ENCODE measurements around the gene TNRC18.

TNRC18 gene

GRCh38 chr7:5349005-5349380 lies 74.6 kb downstream of the TNRC18 start:
- peaks cover 42% of the 10 kb centered on the region for H3K4me1 ChIP-seq (ENCODE audit: control insufficient read depth, insufficient read depth, low read length)
- H3K36me3 ChIP-seq (ENCODE audit: control insufficient read depth in 2 of 2, insufficient read depth in 2 of 2, low read length in 2 of 2): peaks cover 24 to 40% of the 10 kb centered on the region in 2 donors
- peak overlapping the region in 1 of 2 donors; percentile 8 for H3K4me3 ChIP-seq (ENCODE audit: low read length in 2 of 2)
- no peaks in the 10 kb centered on the region for H3K27me3 ChIP-seq (ENCODE audit: control insufficient read depth in 1 of 2, insufficient read depth in 2 of 2, low read length in 2 of 2)
- peaks cover under 1 to 7% of the 10 kb centered on the region in 2 donors for H3K9me3 ChIP-seq (ENCODE audit: control insufficient read depth in 2 of 2, low read length in 2 of 2)
- H3K9ac ChIP-seq (ENCODE audit: low read length in 2 of 2): no peak overlapping the region
- no peak overlapping the region for H3K27ac ChIP-seq (ENCODE audit: low read length)

- H3K9ac ChIP-seq (ENCODE audit: low read length in 2 of 2): no peak overlapping the region
- H3K27ac ChIP-seq (ENCODE audit: low read length): no peak overlapping the region
- no peaks in the 10 kb centered on the region for H3K27me3 ChIP-seq (ENCODE audit: control insufficient read depth in 1 of 2, insufficient read depth in 2 of 2, low read length in 2 of 2)
- H3K4me3 ChIP-seq (ENCODE audit: low read length in 2 of 2): no peak overlapping the region
- peaks cover 3 to 9% of the 10 kb centered on the region in 2 donors for H3K9me3 ChIP-seq (ENCODE audit: control insufficient read depth in 2 of 2, low read length in 2 of 2)
- H3K36me3 ChIP-seq (ENCODE audit: control insufficient read depth in 2 of 2, insufficient read depth in 2 of 2, low read length in 2 of 2): peaks cover 31 to 46% of the 10 kb centered on the region in 2 donors
- peaks cover 36% of the 10 kb centered on the region for H3K4me1 ChIP-seq (ENCODE audit: control insufficient read depth, insufficient read depth, low read length)
These were observed 75.3 kb downstream of the TNRC18 start for GRCh38 chr7:5348134-5349004.

GRCh38 chr7:5345671-5346070 lies 78.0 kb downstream of the TNRC18 start:
- no peaks in the 10 kb centered on the region for H3K27me3 ChIP-seq (ENCODE audit: control insufficient read depth in 1 of 2, insufficient read depth in 2 of 2, low read length in 2 of 2)
- H3K9me3 ChIP-seq (ENCODE audit: control insufficient read depth in 2 of 2, low read length in 2 of 2): peaks cover 4 to 9% of the 10 kb centered on the region in 2 donors
- H3K4me1 ChIP-seq (ENCODE audit: control insufficient read depth, insufficient read depth, low read length): peaks cover 23% of the 10 kb centered on the region
- H3K4me3 ChIP-seq (ENCODE audit: low read length in 2 of 2): no peak overlapping the region
- H3K9ac ChIP-seq (ENCODE audit: low read length in 2 of 2): no peak overlapping the region
- H3K36me3 ChIP-seq (ENCODE audit: control insufficient read depth in 2 of 2, insufficient read depth in 2 of 2, low read length in 2 of 2): peaks cover 34 to 46% of the 10 kb centered on the region in 2 donors
- no peak overlapping the region for H3K27ac ChIP-seq (ENCODE audit: low read length)

- no peaks in the 10 kb centered on the region for H3K27me3 ChIP-seq (ENCODE audit: control insufficient read depth in 1 of 2, insufficient read depth in 2 of 2, low read length in 2 of 2)
- H3K4me3 ChIP-seq (ENCODE audit: low read length in 2 of 2): no peak overlapping the region
- peaks cover 5 to 9% of the 10 kb centered on the region in 2 donors for H3K9me3 ChIP-seq (ENCODE audit: control insufficient read depth in 2 of 2, low read length in 2 of 2)
- peaks cover 36 to 48% of the 10 kb centered on the region in 2 donors for H3K36me3 ChIP-seq (ENCODE audit: control insufficient read depth in 2 of 2, insufficient read depth in 2 of 2, low read length in 2 of 2)
- H3K9ac ChIP-seq (ENCODE audit: low read length in 2 of 2): no peak overlapping the region
- H3K4me1 ChIP-seq (ENCODE audit: control insufficient read depth, insufficient read depth, low read length): peaks cover 18% of the 10 kb centered on the region
- no peak overlapping the region for H3K27ac ChIP-seq (ENCODE audit: low read length)
These were observed 78.5 kb downstream of the TNRC18 start for GRCh38 chr7:5345171-5345570.

- no peak overlapping the region for H3K27ac ChIP-seq (ENCODE audit: low read length)
- no peak overlapping the region for H3K9ac ChIP-seq (ENCODE audit: low read length in 2 of 2)
- H3K36me3 ChIP-seq (ENCODE audit: control insufficient read depth in 2 of 2, insufficient read depth in 2 of 2, low read length in 2 of 2): peaks cover 37 to 50% of the 10 kb centered on the region in 2 donors
- H3K4me3 ChIP-seq (ENCODE audit: low read length in 2 of 2): no peak overlapping the region
- peaks cover 5 to 9% of the 10 kb centered on the region in 2 donors for H3K9me3 ChIP-seq (ENCODE audit: control insufficient read depth in 2 of 2, low read length in 2 of 2)
- H3K27me3 ChIP-seq (ENCODE audit: control insufficient read depth in 1 of 2, insufficient read depth in 2 of 2, low read length in 2 of 2): no peaks in the 10 kb centered on the region
- H3K4me1 ChIP-seq (ENCODE audit: control insufficient read depth, insufficient read depth, low read length): peaks cover 11% of the 10 kb centered on the region
These were observed 79.3 kb downstream of the TNRC18 start for GRCh38 chr7:5344342-5344741.

GRCh38 chr7:5343884-5344283 lies 79.8 kb downstream of the TNRC18 start:
- Histone ChIP-seq H3K27me3 (ENCODE audit: control insufficient read depth in 1 of 2, insufficient read depth in 2 of 2, low read length in 2 of 2) (no peaks in the 10 kb centered on the region), H3K9ac (ENCODE audit: low read length in 2 of 2) (no peak overlapping the region), H3K4me3 (ENCODE audit: low read length in 2 of 2) (no peak overlapping the region), H3K36me3 (ENCODE audit: control insufficient read depth in 2 of 2, insufficient read depth in 2 of 2, low read length in 2 of 2) (peaks cover 39 to 50% of the 10 kb centered on the region in 2 donors), H3K27ac (ENCODE audit: low read length) (no peak overlapping the region), H3K4me1 (ENCODE audit: control insufficient read depth, insufficient read depth, low read length) (peaks cover 6% of the 10 kb centered on the region), H3K9me3 (ENCODE audit: control insufficient read depth in 2 of 2, low read length in 2 of 2) (peaks cover 5 to 9% of the 10 kb centered on the region in 2 donors)

GRCh38 chr7:5342631-5343030 lies 81.0 kb downstream of the TNRC18 start:
- peaks cover 39 to 49% of the 10 kb centered on the region in 2 donors for H3K36me3 ChIP-seq (ENCODE audit: control insufficient read depth in 2 of 2, insufficient read depth in 2 of 2, low read length in 2 of 2)
- H3K9me3 ChIP-seq (ENCODE audit: control insufficient read depth in 2 of 2, low read length in 2 of 2): peaks cover 5 to 9% of the 10 kb centered on the region in 2 donors
- H3K4me1 ChIP-seq (ENCODE audit: control insufficient read depth, insufficient read depth, low read length): no peaks in the 10 kb centered on the region
- no peak overlapping the region for H3K27ac ChIP-seq (ENCODE audit: low read length)
- H3K27me3 ChIP-seq (ENCODE audit: control insufficient read depth in 1 of 2, insufficient read depth in 2 of 2, low read length in 2 of 2): no peaks in the 10 kb centered on the region
- no peak overlapping the region for H3K9ac ChIP-seq (ENCODE audit: low read length in 2 of 2)
- H3K4me3 ChIP-seq (ENCODE audit: low read length in 2 of 2): no peak overlapping the region

- no peak overlapping the region for H3K27ac ChIP-seq (ENCODE audit: low read length)
- H3K27me3 ChIP-seq (ENCODE audit: control insufficient read depth in 1 of 2, insufficient read depth in 2 of 2, low read length in 2 of 2): no peaks in the 10 kb centered on the region
- H3K4me3 ChIP-seq (ENCODE audit: low read length in 2 of 2): no peak overlapping the region
- H3K4me1 ChIP-seq (ENCODE audit: control insufficient read depth, insufficient read depth, low read length): no peaks in the 10 kb centered on the region
- peaks cover 5 to 13% of the 10 kb centered on the region in 2 donors for H3K9me3 ChIP-seq (ENCODE audit: control insufficient read depth in 2 of 2, low read length in 2 of 2)
- H3K9ac ChIP-seq (ENCODE audit: low read length in 2 of 2): no peak overlapping the region
- H3K36me3 ChIP-seq (ENCODE audit: control insufficient read depth in 2 of 2, insufficient read depth in 2 of 2, low read length in 2 of 2): peaks cover 41 to 54% of the 10 kb centered on the region in 2 donors
These were observed 83.7 kb downstream of the TNRC18 start for GRCh38 chr7:5339955-5340354.

GRCh38 chr7:5337047-5337446 lies 86.6 kb downstream of the TNRC18 start:
- peaks cover 23 to 41% of the 10 kb centered on the region in 2 donors for H3K36me3 ChIP-seq (ENCODE audit: control insufficient read depth in 2 of 2, insufficient read depth in 2 of 2, low read length in 2 of 2)

GRCh38 chr7:5334671-5335070 lies 89.0 kb downstream of the TNRC18 start:
- Histone ChIP-seq H3K4me3 (ENCODE audit: low read length in 2 of 2) (no peak overlapping the region), H3K4me1 (ENCODE audit: control insufficient read depth, insufficient read depth, low read length) (peaks cover 3% of the 10 kb centered on the region), H3K27me3 (ENCODE audit: control insufficient read depth in 1 of 2, insufficient read depth in 2 of 2, low read length in 2 of 2) (no peaks in the 10 kb centered on the region), H3K27ac (ENCODE audit: low read length) (no peak overlapping the region), H3K9ac (ENCODE audit: low read length in 2 of 2) (no peak overlapping the region), H3K36me3 (ENCODE audit: control insufficient read depth in 2 of 2, insufficient read depth in 2 of 2, low read length in 2 of 2) (peaks cover 26 to 49% of the 10 kb centered on the region in 2 donors), H3K9me3 (ENCODE audit: control insufficient read depth in 2 of 2, low read length in 2 of 2) (peaks cover 0 to 4% of the 10 kb centered on the region in 2 donors)

More at GRCh38 chr7:5337047-5337446, 86.6 kb downstream of the TNRC18 start:
- Histone ChIP-seq H3K9me3 (ENCODE audit: control insufficient read depth in 2 of 2, low read length in 2 of 2) (peaks cover 3 to 4% of the 10 kb centered on the region in 2 donors), H3K9ac (ENCODE audit: low read length in 2 of 2) (no peak overlapping the region), H3K27ac (ENCODE audit: low read length) (no peak overlapping the region), H3K4me3 (ENCODE audit: low read length in 2 of 2) (no peak overlapping the region), H3K27me3 (ENCODE audit: control insufficient read depth in 1 of 2, insufficient read depth in 2 of 2, low read length in 2 of 2) (no peaks in the 10 kb centered on the region), H3K4me1 (ENCODE audit: control insufficient read depth, insufficient read depth, low read length) (peaks cover 3% of the 10 kb centered on the region)
